8988T (cell line): Measurements from ENCODE around the gene RAB8B.
A peak's percentile ranks its signal among the peaks of the same experiment; 100 is the strongest.

Experiments used
- DNase-seq: peaks from one replicate; pipeline ENCODE4 v3.0.0; 2011

The RAB8B gene

DNA sequence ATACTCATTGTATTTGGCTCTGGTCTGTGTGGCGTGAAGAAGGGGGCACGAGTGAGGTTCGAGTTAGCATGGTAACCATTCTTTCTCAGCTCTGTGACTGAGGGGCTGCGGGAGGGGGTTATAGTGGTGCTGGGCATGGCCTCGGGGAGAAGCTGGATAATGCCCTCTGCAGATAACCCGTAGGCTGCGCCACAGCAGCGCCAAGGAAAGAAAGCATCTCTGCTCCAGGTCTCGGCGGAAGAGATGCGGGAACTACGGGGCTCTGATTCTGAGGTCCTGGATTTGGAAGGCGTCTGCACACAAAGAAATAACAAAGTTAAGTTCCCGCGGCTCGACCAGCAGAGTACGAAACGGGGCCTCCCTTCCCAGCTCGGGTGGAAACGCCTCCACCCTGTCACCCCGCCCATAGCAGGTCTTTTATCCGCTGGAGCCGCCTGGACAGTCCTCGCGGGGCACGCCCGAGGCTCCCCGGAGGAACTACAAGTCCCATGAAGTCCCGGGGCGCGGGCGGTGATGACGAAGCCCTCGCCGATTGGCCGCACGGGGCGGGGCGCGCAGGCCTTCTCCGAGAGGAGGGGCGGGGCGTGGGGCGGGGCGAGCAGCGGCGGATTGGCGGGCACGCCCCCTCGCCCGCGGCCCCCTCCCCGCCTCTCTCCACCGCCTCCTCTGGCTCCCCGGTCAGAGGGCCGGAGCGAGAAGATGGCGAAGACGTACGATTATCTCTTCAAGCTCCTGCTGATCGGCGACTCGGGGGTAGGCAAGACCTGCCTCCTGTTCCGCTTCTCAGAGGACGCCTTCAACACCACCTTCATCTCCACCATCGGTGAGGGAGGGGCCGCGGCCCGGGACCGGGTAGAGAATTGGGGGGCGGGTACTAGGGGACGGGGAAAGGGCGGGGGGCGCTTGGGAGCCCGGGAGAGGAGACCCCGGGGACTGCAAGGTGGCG, at the start of gene RAB8B:
RAB8B (plus strand) TSS at position 681 of the 946 bp plus-strand sequence; CDS start at position 700, 19 bp downstream.
- peak; percentile 56 for DNase-seq

DNA sequence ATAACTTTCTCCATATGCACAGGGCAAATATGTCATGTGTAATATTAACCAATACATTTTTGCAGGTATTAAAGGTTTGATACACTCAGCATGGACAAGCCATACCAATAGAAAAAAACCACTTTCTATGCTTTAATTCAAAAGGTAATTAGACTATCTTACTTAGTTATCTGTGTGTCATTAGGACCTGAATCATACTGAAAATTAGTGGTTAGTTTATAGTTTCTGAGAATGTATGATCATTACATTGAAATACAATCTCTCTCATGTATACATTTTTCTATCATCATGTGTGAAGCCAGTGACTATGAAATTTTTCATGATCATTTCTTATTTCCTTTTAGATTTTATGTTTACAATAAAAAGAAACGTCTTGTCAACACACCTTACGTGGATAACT, 48.5 kb upstream of the RAB8B start:
- no peak for DNase-seq

DNA sequence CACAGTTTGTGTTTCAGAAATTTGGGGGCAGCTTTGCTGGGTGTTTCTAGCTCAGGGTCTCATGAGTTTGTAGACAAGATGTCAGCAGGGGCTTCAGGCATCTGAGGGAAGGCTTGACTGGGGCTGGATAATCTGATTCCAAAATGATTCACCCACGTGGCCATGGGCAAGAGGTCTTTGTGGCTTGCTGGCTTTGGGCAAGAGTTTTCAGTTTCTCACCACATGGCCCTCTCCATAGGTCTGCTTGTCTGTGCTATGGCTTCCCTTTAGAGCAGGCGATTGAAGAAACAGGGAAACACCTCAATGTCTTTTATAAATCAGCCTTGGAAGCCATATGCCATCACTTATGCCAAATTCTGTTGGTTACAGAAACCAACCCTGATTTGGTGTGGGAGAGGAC, 44.0 kb upstream of the RAB8B start:
- DNase-seq, result no peak

DNA sequence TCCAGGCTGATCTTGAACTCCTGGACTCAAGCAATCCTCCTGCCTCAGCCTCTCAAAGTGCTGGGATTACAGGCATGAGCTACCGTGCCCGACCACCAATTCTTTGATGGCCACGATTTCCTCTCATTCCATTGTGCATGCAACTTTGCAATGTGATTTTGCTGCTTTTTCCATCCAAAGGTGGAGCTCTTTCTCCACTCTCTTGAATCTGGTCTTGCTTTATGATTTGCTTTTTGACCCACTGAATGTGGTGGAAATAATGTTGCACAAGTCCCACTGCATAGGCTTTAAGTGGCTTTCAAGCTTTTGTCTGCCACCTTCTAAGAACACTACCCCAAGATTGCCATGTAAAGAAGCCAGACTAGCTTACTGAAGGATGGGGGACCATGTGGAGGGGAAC, 42.7 kb upstream of the RAB8B start:
- DNase-seq, result no peak

DNA sequence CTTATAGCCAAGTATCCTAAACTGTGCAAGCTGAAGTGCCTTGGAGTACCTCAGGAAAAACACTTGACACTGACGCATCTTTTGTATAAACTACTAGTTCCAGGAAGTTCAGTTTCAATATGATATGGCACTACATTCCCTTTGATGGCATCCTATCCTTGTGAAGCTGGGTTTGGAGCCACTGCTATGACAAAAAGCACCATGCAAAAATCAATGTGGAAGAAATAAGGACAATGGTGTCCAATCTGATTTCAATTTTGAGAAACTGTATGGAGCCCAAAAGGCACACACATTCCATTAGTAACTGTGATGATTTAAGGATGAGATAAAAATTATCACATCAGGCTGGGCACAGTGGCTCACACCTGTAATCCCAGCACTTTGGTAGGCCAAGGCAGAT, 37.7 kb upstream of the RAB8B start:
- DNase-seq, result no peak

- no peak for DNase-seq
Measured at GRCh38 chr15:63155486-63155885, 33.9 kb upstream of the RAB8B start.

DNA sequence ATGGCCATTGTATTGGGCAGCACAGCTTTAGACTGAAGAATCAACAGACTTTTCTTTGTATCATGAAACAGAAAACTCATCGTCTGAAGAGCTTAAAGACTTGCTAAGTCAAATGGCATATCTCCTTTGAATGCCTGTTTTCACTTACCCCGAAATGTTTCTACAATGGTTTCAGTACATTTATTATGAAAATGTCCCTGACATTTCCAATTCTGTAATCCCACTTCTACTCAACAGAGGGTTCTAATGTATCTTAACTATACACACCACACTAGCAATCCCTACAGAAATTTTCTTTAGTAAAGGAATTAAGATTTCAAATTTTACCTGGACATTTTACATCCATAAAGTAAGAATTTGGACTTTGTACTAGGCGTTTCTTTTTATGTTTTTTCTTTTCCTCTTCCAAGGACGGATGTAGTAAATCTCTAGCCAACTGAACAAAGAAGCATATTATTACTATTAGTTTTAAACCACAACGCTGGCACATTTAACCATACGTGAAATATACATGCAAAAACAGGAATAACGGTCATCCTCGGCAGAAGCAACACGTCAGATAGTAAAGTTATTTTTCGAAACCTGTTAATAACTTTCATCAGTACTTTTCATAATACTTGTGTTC, 33.2 kb upstream of the RAB8B start:
- no peak for DNase-seq

GRCh38 chr15:63156755-63157117, 32.7 kb upstream of the RAB8B start:
- no peak for DNase-seq

GRCh38 chr15:63157118-63157843, 32.1 kb upstream of the RAB8B start, which contains the start of gene RPS27L:
Gene RPS27L (minus strand): TSS chr15:63157477. CDS start chr15:63157405, 72 bp downstream.
- DNase-seq, result peak; percentile 43

GRCh38 chr15:63157891-63158431, 31.4 kb upstream of the RAB8B start:
- peak; percentile 22 for DNase-seq

GRCh38 chr15:63160638-63161037, 28.8 kb upstream of the RAB8B start:
- no peak for DNase-seq

GRCh38 chr15:63163217-63163616, 26.2 kb upstream of the RAB8B start:
- DNase-seq, result no peak

DNA sequence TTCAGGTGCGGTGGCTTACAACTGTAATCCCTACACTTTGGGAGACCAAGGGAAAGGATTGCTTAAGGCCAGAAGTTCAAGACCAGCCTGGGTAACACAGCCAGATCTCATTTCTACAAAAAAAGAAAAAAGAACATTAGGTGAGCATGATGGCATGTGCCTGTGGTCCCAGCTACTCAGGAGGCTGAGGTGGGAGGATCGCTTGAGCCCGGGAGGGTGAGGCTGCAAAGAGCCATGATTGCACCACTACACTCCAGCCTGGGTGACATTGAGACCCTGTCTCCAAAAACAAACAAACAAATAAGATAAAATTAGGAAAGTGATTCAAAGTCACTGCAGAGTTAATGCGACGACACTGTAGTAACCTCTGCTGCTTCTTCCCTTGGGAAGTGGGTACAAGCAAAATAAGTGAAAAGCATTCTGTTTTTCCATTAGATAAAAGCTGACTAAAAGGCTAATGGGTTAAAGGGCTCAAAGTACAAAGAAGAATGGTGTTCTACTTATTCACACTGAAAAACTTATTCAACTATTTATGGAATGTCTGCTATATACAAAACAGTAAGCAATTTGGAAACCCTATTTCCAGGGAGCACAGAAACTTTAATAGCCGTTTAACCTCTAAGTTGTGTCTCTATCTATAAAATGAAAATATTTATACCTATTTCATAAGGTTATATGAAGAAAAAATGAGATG, 24.1 kb upstream of the RAB8B start:
- DNase-seq, result no peak

DNA sequence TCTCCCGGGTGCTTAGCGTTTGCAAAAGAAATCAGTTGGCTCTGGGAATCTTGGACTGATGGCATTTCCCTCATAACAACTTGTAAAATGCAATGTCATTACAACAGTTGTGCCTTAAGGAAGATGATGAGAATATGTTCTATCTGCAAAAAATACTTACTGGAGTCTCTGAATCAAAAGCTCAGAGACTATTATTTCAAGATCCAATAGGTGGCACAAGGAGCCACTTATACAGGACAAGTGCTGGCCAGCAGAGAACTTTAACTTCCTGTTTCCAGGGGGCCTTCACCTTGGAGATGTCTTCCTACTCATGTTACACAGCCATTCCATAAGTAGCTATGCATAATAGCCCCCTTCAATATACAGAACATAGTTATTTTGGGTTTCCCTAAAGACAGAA, 23.2 kb upstream of the RAB8B start:
- no peak for DNase-seq

DNA sequence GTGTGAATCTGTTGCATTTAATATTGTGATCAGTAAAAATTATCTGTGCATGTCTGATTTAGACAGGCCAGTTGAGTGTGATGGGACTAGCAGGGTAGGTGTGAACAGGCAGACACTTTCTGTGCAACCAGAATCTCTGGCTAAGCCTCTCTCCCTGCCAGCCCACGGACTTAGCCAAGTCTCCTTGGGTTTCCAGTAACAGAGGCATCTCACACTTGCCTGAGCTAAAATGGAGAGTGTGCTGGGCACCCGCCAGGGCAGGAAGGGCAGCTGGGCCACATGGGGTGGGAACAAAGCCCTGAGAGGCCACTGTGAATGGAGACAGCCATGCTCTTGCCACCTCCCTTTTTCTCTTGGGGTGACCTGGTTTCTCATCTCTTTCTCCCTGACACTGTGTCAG, 19.6 kb upstream of the RAB8B start:
- DNase-seq, result no peak

DNA sequence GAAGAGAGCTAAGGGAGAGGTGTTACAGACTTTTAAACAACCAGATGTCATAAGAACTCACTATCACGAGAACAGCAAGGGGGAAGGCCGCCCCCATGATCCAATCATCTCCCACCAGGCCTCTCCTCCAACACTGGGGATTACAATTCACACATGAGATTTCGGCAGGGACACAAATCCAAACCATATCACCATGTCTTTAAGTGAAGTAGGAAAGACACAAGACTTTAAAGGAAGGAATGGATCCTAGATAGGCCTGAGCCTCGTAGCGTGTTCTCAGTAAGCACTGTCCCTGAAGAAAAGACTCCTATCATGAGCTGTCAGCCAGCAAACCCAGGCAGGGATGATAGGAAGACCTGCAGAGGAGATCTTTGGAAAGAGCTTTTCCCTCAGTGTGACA, 17.0 kb upstream of the RAB8B start:
- no peak for DNase-seq

DNA sequence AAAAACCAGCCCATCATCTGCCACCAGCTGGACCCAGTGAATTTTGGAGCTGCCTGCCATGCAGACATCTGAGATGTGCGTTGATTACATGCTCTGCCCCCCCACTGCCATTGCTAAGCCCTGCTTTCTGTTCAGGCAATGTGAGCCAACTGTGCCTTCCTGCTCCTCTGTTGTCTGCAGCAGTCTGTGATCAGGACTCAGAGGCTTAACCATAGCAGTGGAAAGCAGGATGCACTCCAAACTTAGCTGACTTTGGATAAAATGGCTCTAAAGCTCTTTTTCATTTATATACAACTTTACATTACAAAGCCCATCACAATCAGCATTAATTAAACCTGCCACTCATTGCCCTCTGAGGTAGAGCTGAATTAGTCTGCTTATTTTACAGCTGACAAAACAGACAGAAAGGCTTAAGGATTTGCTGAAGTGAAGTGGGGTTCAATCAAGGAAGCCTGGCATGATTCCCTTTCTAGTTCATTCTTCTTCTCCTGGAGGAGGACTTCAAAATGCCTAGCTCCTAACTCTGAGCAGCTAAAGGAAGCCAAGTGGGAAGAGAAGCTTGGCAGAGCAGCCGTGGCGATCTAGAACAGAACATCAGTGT, 16.5 kb upstream of the RAB8B start:
- no peak for DNase-seq

DNA sequence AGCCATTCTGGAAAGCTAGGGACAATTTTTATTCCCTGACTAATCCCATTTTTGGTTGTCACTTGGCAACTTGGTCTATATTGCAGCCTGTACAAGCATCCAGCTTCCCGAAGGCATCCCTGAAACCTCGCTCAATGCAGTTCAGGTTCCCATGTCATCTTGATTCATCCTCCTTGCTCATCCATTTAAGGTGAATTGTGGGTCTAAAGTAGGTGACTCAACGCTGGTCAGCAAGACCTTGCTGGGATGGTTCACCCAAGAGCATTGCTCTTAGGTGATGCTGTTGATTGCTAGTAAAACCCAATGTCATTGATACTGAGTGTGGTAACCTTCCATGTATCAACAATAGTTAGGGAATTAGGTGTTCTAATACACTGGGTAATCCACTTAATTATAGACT, 13.1 kb upstream of the RAB8B start:
- DNase-seq, result no peak

DNA sequence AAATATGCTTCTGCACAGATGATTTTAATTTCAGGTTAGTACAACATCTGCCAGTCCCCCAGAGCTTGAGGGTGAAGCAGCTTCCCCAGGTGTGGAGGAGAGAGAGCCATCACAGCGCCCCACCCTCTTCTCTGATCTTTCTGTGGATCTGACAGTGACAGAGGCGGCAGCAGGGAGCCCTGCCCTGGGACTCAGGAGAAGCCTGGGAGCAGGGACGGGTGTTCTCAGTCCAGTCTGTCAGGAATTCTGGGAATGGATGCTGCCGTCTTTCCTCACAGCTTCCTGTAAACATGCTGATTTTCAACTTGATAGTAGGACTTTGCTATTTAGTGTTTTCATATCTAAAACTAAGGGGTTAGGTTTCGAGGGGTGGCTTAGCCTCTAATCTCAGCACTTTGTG, 11.4 kb upstream of the RAB8B start:
- no peak for DNase-seq

GRCh38 chr15:63180746-63181145, 8.7 kb upstream of the RAB8B start:
- no peak for DNase-seq

- DNase-seq, result no peak
Measured at GRCh38 chr15:63181648-63182047, 7.8 kb upstream of the RAB8B start.

- DNase-seq, result no peak
Measured at GRCh38 chr15:63185206-63185605, 4.2 kb upstream of the RAB8B start.
